ENCODE data around the gene BMP7. TPM values are rescaled to one million over a fixed set of nuclear protein-coding genes. Genes with fewer than 3 reads are reported as not detected.

Gene BMP7
- total and polyA plus RNA-seq, 2 experiments from 2014 or later, result 15.9 to 22.8 TPM

- Mint-ChIP-seq H3K27me3 (ENCODE audit: insufficient read depth, low read depth, poor library complexity) (no peaks in the 10 kb centered on the region), H3K4me3 (no peak overlapping the region), H3K36me3 (ENCODE audit: low read depth) (no peaks in the 10 kb centered on the region; the same call in 2 of the 3 replicates), H3K9me3 (peaks cover 5% of the 10 kb centered on the region; the same call in 2 of the 3 replicates), H3K27ac (no peak overlapping the region), H3K4me1 (no peaks in the 10 kb centered on the region; the same call in 2 of the 3 replicates)
- Histone ChIP-seq H3F3A (replicated peaks; ENCODE audit: low read depth) (no peaks in the 10 kb centered on the region), H3K9me2 (ENCODE audit: insufficient read depth) (no peaks in the 10 kb centered on the region), H3K4me1 (ENCODE audit: insufficient read depth) (no peaks in the 10 kb centered on the region), H3K4me3 (no peak overlapping the region), H3K27me3 (ENCODE audit: insufficient read depth) (no peaks in the 10 kb centered on the region), H3K36me3 (ENCODE audit: insufficient read depth) (no peaks in the 10 kb centered on the region), H3K79me2 (replicated peaks; ENCODE audit: insufficient read depth) (no peaks in the 10 kb centered on the region), H2AFZ (no peak overlapping the region), H3K4me2 (no peak overlapping the region), H4K20me1 (replicated peaks; ENCODE audit: insufficient read depth) (no peaks in the 10 kb centered on the region), H3K27ac (ENCODE audit: low read depth) (no peak overlapping the region)
- TF ChIP-seq JUNB (IDR thresholded peaks at IDR 0.05; ENCODE audit: unreplicated experiment), result no peak
- no peak for TF ChIP-seq CREB1 (CRISPR knock-in tag; IDR thresholded peaks at IDR 0.05; ENCODE audit: low read depth)
- no peak for TF ChIP-seq NANOG (IDR thresholded peaks at IDR 0.05; ENCODE audit: borderline replicate concordance)
- no peak for TF ChIP-seq STAT1 (IDR thresholded peaks at IDR 0.05; ENCODE audit: unreplicated experiment)
- no peak for TF ChIP-seq ZNF331 (CRISPR knock-in tag; IDR thresholded peaks at IDR 0.05; ENCODE audit: low read depth)
- TF ChIP-seq CTCF (conservative IDR thresholded peaks at IDR 0.05; ENCODE audit: low read depth in 2 of 2), result no peak
- TF ChIP-seq ZNF462 (CRISPR knock-in tag; IDR thresholded peaks at IDR 0.05), result no peak
- TF ChIP-seq EZH2 (IDR thresholded peaks at IDR 0.05; ENCODE audit: low read depth, unreplicated experiment), result no peak
- TF ChIP-seq REST (IDR thresholded peaks at IDR 0.05; ENCODE audit: unreplicated experiment), result no peak
- TF ChIP-seq ETS1 (IDR thresholded peaks at IDR 0.05), result no peak
- TF ChIP-seq POLR2AphosphoS5 (IDR thresholded peaks at IDR 0.05; ENCODE audit: low read depth), result no peak
- ATAC-seq (no peak), DNase-seq (ENCODE audit: low spot score) (no peak)
Measured at GRCh38 chr20:57118964-57119363, 147.5 kb downstream of the BMP7 start.

All from GM23338 (cell line).